ENCODE measurements around the gene DAPL1. TPM values are rescaled to one million over a fixed set of nuclear protein-coding genes. Genes with fewer than 3 reads are reported as not detected.

DAPL1 gene, protein sequence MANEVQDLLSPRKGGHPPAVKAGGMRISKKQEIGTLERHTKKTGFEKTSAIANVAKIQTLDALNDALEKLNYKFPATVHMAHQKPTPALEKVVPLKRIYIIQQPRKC
- total RNA-seq (2021), result not detected in 3 replicates
- Bru-seq, nascent RNA, result not detected
- long read RNA-seq, experiment 1, result 0 reads
- long read RNA-seq, experiment 2, result 0 reads
- long read RNA-seq, experiment 3, result 0 reads

DNA sequence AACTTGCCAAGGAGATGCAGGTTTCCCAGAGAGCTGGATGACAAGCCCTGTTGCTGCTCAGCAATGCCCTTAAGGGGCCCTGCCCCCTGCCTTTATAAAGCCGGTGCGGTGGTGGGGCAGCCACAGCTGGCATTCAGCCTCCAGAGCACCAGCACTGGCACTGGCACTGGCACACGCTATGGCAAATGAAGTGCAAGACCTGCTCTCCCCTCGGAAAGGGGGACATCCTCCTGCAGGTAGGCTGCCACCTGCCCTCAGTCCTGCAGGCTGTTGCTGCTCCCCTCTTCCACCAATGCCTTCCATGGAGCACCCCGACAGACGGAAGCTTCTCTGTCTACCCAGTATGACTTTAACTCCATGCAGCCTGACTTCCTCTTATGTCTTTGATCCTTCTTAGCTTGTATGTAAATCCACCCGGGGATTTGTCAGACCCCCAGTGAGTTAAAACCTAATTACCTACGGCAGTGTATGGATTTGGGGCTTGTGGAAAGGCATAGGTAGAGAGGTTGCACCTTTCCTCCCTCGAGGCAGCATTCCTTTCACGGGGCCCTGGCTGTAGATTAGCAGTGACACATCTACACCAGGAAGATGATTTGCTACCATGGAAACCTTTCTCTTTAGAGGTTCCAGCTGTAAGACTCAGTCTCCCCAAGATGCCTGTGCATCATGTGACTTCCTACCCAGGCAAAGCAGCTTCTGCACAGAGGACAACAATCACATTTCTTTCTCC is at the start of gene DAPL1:
Gene DAPL1 (plus strand): TSS at position 123 of the 730 bp plus-strand sequence. CDS start 56 bp downstream, at position 179.
- ChIA-PET CTCF (interaction anchor here (2.2 kb wide), 1 partner anchor 41 kb away, joined by 10 read pairs; no protein-coding TSS in a partner anchor), POLR2A (no interaction called here)
- Mint-ChIP-seq H3K27ac (no peak within 1 kb of the TSS), H3K27me3 (ENCODE audit: low read depth) (no peaks in the 10 kb centered on the region), H3K36me3 (no peaks in the 10 kb centered on the region), H3K4me3 (no peak within 1 kb of the TSS), H3K4me1 (peaks cover 23% of the 10 kb centered on the region), H3K9me3 (no peaks in the 10 kb centered on the region)
- DNase-seq (ENCODE audit: low spot score) (peak; percentile 12), ATAC-seq (peak; percentile 83)
- TF ChIP-seq, protein P1, sequence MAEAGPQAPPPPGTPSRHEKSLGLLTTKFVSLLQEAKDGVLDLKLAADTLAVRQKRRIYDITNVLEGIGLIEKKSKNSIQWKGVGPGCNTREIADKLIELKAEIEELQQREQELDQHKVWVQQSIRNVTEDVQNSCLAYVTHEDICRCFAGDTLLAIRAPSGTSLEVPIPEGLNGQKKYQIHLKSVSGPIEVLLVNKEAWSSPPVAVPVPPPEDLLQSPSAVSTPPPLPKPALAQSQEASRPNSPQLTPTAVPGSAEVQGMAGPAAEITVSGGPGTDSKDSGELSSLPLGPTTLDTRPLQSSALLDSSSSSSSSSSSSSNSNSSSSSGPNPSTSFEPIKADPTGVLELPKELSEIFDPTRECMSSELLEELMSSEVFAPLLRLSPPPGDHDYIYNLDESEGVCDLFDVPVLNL (CRISPR knock-in tag; IDR thresholded peaks at IDR 0.05; ENCODE audit: borderline replicate concordance, low read depth), result no peak
- TF ChIP-seq, protein P2, sequence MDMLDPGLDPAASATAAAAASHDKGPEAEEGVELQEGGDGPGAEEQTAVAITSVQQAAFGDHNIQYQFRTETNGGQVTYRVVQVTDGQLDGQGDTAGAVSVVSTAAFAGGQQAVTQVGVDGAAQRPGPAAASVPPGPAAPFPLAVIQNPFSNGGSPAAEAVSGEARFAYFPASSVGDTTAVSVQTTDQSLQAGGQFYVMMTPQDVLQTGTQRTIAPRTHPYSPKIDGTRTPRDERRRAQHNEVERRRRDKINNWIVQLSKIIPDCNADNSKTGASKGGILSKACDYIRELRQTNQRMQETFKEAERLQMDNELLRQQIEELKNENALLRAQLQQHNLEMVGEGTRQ (CRISPR knock-in tag; IDR thresholded peaks at IDR 0.05), result peak; percentile 35; the same call in 1 of the 2 replicates

DNA sequence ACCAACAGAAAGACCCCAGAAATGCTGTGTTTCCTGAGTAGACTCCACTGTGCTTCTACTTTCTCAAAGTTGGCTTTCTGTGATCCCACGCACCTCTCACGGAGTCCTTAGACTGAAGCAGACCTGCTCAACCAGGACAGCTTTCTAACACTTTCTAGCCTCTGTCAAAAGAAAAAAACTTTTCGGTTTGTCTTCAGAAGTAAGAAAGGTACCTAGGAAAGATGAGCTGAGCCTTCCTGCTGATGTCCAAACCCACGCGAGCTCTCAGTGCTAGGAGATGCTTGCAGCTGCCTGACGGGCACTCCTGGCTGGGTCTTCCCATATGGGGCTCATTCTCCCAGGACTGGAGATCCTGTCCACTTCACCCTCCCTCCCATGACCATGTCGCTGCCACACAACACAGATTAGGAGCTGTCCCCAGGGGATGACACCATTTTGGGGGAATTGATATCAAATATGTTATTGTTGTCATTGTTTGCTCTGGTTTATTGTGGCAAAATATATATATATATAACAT is 49.2 kb upstream of the DAPL1 start:
- peaks cover 23% of the 10 kb centered on the region for H3K4me1 Mint-ChIP-seq
- no peak overlapping the region for H3K27ac Mint-ChIP-seq
- POLR2A ChIA-PET, result interaction anchor here (0.9 to 2.1 kb wide), 3 partner anchors 8 to 289 kb away, joined by 3 to 6 read pairs (median 3); partner anchors contain the start of genes CCDC148 and PKP4
- H3K27me3 Mint-ChIP-seq (ENCODE audit: low read depth), result peaks cover 8% of the 10 kb centered on the region
- no peaks in the 10 kb centered on the region for H3K9me3 Mint-ChIP-seq
- ATAC-seq, result no peak
- DNase-seq (ENCODE audit: low spot score), result no peak
- CTCF ChIA-PET, result interaction anchor here (0.5 to 8.1 kb wide), 48 partner anchors 9 to 950 kb away, joined by 3 to 132 read pairs (median 5); no protein-coding TSS in a partner anchor
- H3K4me3 Mint-ChIP-seq, result peak overlapping the region; percentile 71
- TF ChIP-seq, protein P3, sequence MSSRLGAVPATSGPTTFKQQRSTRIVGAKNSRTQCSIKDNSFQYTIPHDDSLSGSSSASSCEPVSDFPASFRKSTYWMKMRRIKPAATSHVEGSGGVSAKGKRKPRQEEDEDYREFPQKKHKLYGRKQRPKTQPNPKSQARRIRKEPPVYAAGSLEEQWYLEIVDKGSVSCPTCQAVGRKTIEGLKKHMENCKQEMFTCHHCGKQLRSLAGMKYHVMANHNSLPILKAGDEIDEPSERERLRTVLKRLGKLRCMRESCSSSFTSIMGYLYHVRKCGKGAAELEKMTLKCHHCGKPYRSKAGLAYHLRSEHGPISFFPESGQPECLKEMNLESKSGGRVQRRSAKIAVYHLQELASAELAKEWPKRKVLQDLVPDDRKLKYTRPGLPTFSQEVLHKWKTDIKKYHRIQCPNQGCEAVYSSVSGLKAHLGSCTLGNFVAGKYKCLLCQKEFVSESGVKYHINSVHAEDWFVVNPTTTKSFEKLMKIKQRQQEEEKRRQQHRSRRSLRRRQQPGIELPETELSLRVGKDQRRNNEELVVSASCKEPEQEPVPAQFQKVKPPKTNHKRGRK (CRISPR knock-in tag; IDR thresholded peaks at IDR 0.05; ENCODE audit: borderline replicate concordance), result no peak
- TF ChIP-seq OVOL2 (CRISPR knock-in tag; IDR thresholded peaks at IDR 0.05; ENCODE audit: borderline replicate concordance), result no peak
- TF ChIP-seq, protein P4, sequence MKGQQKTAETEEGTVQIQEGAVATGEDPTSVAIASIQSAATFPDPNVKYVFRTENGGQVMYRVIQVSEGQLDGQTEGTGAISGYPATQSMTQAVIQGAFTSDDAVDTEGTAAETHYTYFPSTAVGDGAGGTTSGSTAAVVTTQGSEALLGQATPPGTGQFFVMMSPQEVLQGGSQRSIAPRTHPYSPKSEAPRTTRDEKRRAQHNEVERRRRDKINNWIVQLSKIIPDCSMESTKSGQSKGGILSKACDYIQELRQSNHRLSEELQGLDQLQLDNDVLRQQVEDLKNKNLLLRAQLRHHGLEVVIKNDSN (CRISPR knock-in tag; IDR thresholded peaks at IDR 0.05), result no peak
- no peak for TF ChIP-seq ESRRA (CRISPR knock-in tag; IDR thresholded peaks at IDR 0.05; ENCODE audit: borderline replicate concordance)
- TF ChIP-seq MYBL2 (CRISPR knock-in tag; IDR thresholded peaks at IDR 0.05), result no peak
- no peaks in the 10 kb centered on the region for H3K36me3 Mint-ChIP-seq

DNA sequence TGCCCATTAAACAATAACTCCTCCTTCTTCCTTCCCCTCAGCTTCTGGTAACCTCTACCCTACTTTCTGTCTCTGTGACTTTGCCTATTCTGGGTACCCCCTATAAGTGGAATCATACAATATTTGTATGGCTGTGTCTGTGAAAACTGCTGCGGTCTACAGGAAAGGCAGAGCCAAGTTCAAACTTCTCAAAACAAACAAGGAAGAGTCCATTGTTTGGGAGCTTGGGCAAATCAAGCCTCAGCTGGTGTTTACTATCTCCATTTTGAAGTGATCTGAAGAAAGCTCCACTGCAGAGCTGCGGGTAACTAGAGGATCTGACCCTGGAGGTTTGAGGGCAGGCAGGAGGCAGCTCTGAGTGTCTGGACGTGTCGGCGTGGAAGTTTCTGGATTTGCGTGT is 48.6 kb upstream of the DAPL1 start:
- H3K4me1 Mint-ChIP-seq, result peaks cover 23% of the 10 kb centered on the region
- TF ChIP-seq ZBTB21 (CRISPR knock-in tag; IDR thresholded peaks at IDR 0.05; ENCODE audit: borderline replicate concordance), result no peak
- TF ChIP-seq, protein P5, sequence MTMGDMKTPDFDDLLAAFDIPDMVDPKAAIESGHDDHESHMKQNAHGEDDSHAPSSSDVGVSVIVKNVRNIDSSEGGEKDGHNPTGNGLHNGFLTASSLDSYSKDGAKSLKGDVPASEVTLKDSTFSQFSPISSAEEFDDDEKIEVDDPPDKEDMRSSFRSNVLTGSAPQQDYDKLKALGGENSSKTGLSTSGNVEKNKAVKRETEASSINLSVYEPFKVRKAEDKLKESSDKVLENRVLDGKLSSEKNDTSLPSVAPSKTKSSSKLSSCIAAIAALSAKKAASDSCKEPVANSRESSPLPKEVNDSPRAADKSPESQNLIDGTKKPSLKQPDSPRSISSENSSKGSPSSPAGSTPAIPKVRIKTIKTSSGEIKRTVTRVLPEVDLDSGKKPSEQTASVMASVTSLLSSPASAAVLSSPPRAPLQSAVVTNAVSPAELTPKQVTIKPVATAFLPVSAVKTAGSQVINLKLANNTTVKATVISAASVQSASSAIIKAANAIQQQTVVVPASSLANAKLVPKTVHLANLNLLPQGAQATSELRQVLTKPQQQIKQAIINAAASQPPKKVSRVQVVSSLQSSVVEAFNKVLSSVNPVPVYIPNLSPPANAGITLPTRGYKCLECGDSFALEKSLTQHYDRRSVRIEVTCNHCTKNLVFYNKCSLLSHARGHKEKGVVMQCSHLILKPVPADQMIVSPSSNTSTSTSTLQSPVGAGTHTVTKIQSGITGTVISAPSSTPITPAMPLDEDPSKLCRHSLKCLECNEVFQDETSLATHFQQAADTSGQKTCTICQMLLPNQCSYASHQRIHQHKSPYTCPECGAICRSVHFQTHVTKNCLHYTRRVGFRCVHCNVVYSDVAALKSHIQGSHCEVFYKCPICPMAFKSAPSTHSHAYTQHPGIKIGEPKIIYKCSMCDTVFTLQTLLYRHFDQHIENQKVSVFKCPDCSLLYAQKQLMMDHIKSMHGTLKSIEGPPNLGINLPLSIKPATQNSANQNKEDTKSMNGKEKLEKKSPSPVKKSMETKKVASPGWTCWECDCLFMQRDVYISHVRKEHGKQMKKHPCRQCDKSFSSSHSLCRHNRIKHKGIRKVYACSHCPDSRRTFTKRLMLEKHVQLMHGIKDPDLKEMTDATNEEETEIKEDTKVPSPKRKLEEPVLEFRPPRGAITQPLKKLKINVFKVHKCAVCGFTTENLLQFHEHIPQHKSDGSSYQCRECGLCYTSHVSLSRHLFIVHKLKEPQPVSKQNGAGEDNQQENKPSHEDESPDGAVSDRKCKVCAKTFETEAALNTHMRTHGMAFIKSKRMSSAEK (CRISPR knock-in tag; IDR thresholded peaks at IDR 0.05; ENCODE audit: borderline replicate concordance), result no peak
- no peak for TF ChIP-seq GTF2I (CRISPR knock-in tag; conservative IDR thresholded peaks at IDR 0.05)
- no peak for TF ChIP-seq JUN (CRISPR knock-in tag; IDR thresholded peaks at IDR 0.05)
- TF ChIP-seq, protein P6, sequence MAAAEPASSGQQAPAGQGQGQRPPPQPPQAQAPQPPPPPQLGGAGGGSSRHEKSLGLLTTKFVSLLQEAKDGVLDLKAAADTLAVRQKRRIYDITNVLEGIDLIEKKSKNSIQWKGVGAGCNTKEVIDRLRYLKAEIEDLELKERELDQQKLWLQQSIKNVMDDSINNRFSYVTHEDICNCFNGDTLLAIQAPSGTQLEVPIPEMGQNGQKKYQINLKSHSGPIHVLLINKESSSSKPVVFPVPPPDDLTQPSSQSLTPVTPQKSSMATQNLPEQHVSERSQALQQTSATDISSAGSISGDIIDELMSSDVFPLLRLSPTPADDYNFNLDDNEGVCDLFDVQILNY (CRISPR knock-in tag; IDR thresholded peaks at IDR 0.05), result no peak
- TF ChIP-seq, protein P7, sequence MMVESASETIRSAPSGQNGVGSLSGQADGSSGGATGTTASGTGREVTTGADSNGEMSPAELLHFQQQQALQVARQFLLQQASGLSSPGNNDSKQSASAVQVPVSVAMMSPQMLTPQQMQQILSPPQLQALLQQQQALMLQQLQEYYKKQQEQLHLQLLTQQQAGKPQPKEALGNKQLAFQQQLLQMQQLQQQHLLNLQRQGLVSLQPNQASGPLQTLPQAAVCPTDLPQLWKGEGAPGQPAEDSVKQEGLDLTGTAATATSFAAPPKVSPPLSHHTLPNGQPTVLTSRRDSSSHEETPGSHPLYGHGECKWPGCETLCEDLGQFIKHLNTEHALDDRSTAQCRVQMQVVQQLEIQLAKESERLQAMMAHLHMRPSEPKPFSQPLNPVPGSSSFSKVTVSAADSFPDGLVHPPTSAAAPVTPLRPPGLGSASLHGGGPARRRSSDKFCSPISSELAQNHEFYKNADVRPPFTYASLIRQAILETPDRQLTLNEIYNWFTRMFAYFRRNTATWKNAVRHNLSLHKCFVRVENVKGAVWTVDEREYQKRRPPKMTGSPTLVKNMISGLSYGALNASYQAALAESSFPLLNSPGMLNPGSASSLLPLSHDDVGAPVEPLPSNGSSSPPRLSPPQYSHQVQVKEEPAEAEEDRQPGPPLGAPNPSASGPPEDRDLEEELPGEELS (CRISPR knock-in tag; IDR thresholded peaks at IDR 0.05), result no peak
- TF ChIP-seq ZNF671 (CRISPR knock-in tag; IDR thresholded peaks at IDR 0.05), result no peak

More for the DNA sequence above, 48.6 kb upstream of the DAPL1 start:
- ATAC-seq, result no peak
- Mint-ChIP-seq H3K36me3 (no peaks in the 10 kb centered on the region), H3K27ac (no peak overlapping the region), H3K4me3 (no peak overlapping the region), H3K27me3 (ENCODE audit: low read depth) (peaks cover 8% of the 10 kb centered on the region), H3K9me3 (no peaks in the 10 kb centered on the region)
- CTCF ChIA-PET, result interaction anchor here (0.6 to 8.1 kb wide), 34 partner anchors 9 to 735 kb away, joined by 3 to 132 read pairs (median 6); no protein-coding TSS in a partner anchor
- POLR2A ChIA-PET, result interaction anchor here (2.1 kb wide), 1 partner anchor 289 kb away, joined by 6 read pairs; the partner anchor contains the start of genes CCDC148 and PKP4
- no peak for DNase-seq (ENCODE audit: low spot score)
